Fibroblast of villous mesenchyme (primary cell): ENCODE results near the gene BCL2L11. TPM values are rescaled to one million over a fixed set of nuclear protein-coding genes. Genes with fewer than 3 reads are reported as not detected.
A peak's percentile ranks its signal among the peaks of the same experiment; 100 is the strongest.

Experiments used
- DNase-seq: peaks from one replicate; pipeline ENCODE4 v3.0.0-alpha.2; 2010; ENCODE audit warnings: low read depth
- H3K4me3 ChIP-seq: 2 replicates; pipeline ENCODE4 v1.5.1; 2011; ENCODE audit warnings: low read depth, mild to moderate bottlenecking, low read length
- CTCF ChIP-seq: IDR thresholded peaks from 2 replicates; pipeline ENCODE4 v1.5.1; 2012; ENCODE audit warnings: low read depth, mild to moderate bottlenecking, low read length; ENCODE audit not compliant: insufficient read depth
- total RNA-seq: library from RNA; depleted of rRNA; stranded (reverse); fragments of >200 nt; gene quantifications from 2 replicates; pipeline ENCODE4 v1.2.3, GENCODE V29; 2012

The BCL2L11 gene
- total RNA-seq, 1 donor: 0.86 TPM

GRCh38 chr2:111118481-111118980 is 2.2 kb upstream of the BCL2L11 start:
- TF ChIP-seq CTCF: no peak
- peak; percentile 7 for DNase-seq
- H3K4me3 ChIP-seq: peak overlapping the region; percentile 57

GRCh38 chr2:111118981-111119821 is 1.5 kb upstream of the BCL2L11 start:
- DNase-seq: peak; percentile 3
- TF ChIP-seq CTCF: no peak
- H3K4me3 ChIP-seq: peak overlapping the region; percentile 7

GRCh38 chr2:111119822-111120252 is 877 bp upstream of the BCL2L11 start:
- no peak for TF ChIP-seq CTCF
- H3K4me3 ChIP-seq: peak overlapping the region; percentile 62
- DNase-seq: no peak

- DNase-seq: peak; percentile 42
- TF ChIP-seq CTCF: no peak
- H3K4me3 ChIP-seq: peak overlapping the region; percentile 91
These were observed 514 bp downstream of the BCL2L11 start for GRCh38 chr2:111121028-111121827.

- H3K4me3 ChIP-seq: peak overlapping the region; percentile 91
- peak; percentile 89 for DNase-seq
- TF ChIP-seq CTCF: no peak
These were observed 1.3 kb downstream of the BCL2L11 start for GRCh38 chr2:111121828-111122630.

- no peak for TF ChIP-seq CTCF
- DNase-seq: peak; percentile 84
- H3K4me3 ChIP-seq: peak overlapping the region; percentile 86
These were observed 2.1 kb downstream of the BCL2L11 start for GRCh38 chr2:111122631-111123421.
